HG03066 (cell line): ENCODE results near the gene LMO2.

Experiments used
- ATAC-seq: cut with Tn5 transposase; IDR thresholded peaks from one replicate; pipeline ENCODE4 v1.9.1; 2021; ENCODE audit warnings: low read depth; ENCODE audit not compliant: unreplicated experiment

Gene LMO2

DNA sequence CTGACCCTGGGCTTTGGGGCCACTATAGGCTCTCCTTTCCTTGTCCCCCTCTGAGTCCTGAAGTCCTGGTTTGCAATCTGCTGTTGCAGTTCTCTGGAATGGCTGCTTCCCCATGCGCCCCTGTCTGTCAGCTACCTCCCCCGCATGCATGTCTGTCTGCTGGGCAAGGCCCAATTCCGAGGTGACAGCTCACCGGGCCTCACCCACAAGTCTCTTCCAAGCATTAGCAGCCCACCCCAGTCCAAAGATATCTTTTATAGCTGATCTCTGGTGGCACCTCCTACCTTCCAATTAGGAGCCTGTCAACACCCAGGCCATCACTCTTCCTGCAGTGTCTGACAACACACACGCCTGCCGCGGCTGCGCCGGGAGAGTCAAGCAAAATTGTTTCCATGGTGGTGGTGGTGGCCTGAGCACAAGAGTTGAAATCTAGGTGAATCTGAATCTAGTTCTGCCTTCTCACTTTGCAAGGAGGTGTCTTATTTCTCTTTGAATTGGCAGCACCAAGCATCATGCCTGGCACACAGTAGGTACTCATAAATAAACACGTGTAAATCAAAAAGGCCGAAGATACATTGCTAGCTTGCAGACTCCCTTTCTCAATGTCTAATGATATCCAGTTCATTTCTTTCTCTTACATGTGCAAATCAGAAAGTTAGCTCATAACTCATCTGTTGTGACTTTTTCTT is 1.2 kb upstream of the LMO2 start:
- ATAC-seq: no peak

DNA sequence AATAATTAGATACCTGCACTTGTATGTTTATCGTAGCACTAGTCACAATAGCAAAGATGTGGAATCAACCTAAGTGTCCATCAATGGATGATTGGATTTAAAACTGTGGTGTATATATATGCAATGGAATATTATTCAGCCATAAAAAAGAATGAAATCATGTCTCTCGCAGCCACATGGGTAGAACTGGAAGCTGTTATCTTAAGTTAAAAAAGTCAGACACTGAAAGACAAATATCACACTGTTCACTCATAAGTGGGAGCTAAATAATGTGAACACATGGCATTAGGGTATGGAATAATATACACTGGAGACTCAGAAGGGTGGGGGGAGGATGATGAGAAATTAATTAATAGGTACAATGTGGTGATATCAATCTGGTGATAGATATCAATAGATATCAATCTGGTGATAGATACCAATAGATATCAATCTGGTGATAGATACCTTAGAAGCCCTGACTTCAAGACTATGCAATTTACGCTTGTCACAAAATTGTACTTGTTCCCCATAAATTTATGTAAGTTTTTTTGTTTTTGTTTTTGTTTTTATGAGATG is 2.0 kb downstream of the LMO2 start:
- no peak for ATAC-seq

DNA sequence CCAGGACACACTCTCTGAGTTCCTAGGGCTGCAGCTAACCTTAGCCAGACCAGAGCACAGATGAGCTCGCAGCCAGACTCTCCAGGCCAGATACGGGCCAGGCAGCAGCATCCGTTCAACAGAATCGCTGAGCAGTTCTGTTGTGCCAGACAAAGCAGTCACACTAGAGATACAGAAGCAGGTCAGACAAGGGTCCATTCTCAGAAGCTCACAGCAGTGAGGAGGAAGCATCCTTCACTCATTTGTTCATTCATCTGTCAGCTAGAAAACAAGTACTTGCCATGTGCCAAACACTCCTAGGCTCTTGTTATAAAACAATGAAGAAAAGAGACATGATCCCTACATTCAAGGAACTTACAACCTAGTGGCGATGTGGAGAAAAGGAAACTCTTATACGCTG is 2.6 kb downstream of the LMO2 start:
- no peak for ATAC-seq

- no peak for ATAC-seq
Observed at GRCh38 chr11:33887886-33888285, 4.0 kb downstream of the LMO2 start.

DNA sequence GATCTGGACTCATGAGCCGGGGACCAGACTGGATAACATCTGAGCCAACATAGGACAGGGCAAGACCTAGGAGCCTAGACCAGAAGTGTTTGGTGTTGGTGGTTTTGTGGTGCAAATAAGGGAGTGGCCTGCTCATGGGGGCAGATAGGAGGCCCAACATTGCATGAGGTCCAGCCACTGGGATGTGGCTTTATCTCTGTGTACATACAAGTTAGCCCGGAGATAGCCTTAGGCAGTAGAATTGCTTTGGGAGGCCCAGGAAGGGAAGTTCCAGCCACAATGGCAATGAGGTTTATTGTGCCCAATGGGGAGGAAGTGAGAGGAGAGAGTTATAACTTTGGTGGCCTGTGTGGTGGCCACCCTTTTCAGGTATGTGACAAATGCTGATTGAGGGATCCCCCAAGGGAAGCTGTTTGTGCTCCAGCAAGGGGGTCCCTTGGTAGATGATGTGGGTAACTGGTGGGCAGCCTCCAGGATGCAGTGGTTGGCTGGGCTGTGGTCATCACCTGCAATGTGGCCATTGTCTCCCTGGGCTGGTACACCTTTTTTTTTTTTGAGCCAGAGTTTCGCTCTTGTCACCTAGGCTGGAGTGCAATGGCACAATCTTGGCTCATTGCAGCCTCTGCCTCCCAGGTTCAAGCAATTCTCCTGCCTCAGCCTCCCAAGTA is 6.4 kb downstream of the LMO2 start:
- no peak for ATAC-seq

- no peak for ATAC-seq
Observed at GRCh38 chr11:33884601-33885000, 7.3 kb downstream of the LMO2 start.

GRCh38 chr11:33884035-33884434 is 7.8 kb downstream of the LMO2 start:
- ATAC-seq: no peak

GRCh38 chr11:33881651-33882503 is 10.0 kb downstream of the LMO2 start:
- no peak for ATAC-seq

- no peak for ATAC-seq
Observed at GRCh38 chr11:33880979-33881378, 10.9 kb downstream of the LMO2 start.

DNA sequence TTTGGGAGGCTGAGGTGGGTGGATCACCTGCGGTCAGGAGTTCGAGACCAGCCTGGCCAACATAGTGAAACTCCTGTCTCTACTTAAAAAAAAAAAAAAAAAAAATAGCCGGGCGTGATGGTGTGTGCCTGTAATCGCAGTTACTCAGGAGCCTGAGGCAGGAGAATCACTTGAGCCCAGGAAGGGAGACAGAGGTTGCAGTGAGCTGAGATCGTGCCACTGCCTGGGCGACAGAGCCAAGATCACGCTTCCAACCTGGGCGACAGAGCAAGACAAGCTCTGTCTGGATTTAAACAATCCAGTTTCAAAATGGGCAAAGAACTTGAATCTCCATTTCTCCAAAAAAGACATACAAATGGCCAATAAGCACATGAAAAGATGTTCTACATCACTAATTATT is 12.5 kb downstream of the LMO2 start:
- no peak for ATAC-seq

- no peak for ATAC-seq
Observed at GRCh38 chr11:33877038-33877437, 14.8 kb downstream of the LMO2 start.

GRCh38 chr11:33875621-33876294 is 16.1 kb downstream of the LMO2 start:
- ATAC-seq: no peak

DNA sequence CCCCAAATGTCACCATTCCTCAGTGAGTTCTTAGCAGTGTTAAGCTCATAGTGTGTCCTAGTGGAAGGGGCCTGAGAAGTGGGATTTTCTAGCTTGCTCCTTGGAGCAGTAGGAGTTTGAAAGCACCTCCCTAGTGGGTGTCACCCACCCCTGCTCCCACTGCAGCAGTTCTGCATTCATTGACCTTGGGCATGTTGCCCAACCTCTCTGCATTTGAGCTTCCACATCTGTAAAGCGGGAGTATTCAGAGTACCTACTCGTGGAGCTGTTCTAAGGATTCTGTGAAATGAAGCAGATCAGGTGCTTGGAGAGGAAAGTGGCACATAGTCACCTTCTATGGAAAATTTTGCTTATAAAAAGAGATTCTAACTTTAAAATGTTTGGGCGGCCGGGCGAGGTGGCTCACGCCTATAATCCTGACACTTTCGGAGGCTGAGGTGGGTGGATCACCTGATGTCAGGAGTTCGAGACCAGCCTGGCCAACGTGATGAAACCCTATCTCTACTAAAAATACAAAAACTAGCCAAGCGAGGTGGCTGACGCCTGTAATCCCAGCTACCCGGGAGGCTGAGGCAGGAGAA is 16.9 kb downstream of the LMO2 start:
- no peak for ATAC-seq

DNA sequence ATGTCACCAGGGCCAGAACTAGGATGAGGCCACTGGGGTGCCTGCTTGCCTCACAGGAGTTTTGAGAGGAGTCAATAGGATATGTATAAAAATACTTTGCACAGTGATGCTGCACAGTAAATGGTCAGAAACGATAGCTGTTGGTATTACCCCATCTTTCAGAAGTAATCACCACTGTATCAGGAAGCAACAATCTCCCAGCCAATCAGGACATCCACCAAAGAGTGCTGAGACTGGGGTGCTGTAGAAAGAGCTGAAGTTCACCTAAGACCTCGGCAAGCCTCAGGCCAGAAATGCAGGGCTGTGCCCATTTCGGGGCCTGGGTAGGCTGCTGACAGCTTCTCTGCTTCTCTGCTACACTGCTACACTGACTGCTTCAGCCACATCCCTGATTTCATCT is 17.4 kb downstream of the LMO2 start:
- no peak for ATAC-seq

- ATAC-seq: no peak
Observed at GRCh38 chr11:33869481-33870422, 22.1 kb downstream of the LMO2 start.

DNA sequence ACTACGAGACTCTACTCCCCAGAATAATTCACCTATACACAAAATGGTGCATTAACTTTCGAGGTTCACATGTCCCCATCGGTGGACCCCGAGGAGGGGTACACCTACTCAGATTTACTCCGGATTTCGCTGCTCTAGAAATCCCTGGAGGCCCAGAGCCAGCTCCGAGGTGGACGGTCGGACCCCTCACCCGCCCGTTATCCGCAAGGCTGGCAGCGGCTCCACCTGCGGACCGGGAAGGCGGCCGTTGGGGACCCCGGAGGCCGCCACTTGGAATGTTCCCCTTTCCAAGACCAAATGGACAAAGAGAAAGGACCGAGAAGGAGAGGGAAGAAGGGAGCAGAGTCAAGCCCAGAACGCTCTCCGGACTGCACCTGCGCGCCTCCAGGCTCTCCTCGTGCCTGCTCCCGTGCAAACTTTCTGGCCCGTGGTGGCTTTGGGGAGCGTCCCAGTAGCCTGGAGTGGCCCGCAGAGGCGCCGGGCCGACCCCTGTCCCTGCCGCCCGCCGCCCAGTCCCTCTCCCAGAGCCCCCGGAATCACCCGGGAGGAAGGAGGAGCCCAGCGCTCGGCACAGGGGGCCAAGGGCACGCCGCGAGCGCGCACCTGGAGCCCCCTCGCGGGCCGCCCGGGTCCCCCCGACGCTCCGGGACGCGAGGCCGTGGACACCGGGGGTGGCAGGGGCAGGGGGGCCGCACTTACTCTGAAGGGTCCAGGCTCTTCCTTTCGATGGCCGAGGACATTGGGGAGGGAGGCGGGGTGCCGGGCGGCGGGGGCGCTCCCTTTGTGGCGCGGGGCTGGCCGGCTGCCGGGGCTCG is 23.0 kb downstream of the LMO2 start:
- ATAC-seq: no peak

DNA sequence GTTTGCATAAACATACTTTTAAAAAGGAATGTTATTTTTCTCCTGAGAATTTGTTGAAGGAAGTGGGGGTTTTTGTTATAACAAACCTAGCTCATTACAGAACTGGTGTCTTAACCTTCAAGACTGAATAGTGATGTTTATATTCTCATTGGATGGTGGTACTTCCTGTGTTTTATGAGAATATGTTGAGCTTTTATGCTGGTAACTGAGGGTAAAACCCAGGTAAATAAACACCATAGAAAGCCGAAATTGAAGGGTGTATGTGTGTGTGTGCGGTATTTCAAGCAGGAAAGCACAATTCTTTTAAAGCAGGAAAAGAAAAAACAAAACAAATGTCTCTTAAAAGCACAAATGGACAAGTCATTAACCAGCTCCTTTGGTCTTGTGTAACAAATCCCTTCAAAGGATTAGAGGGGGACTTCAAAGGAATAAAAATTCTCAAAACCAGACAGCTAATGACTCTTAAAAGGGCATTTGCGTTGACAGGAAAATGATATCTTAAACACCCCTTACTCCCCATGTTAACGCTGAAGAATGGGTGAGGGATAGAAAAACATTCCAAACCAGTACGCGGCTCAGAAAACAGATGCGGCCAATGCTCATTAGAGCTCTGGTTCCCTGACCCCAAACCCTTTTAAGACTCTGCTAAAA is 23.8 kb downstream of the LMO2 start:
- no peak for ATAC-seq

GRCh38 chr11:33867561-33867960 is 24.3 kb downstream of the LMO2 start:
- ATAC-seq: no peak
